ENCODE measurements around the gene CNFN.

The CNFN gene, protein sequence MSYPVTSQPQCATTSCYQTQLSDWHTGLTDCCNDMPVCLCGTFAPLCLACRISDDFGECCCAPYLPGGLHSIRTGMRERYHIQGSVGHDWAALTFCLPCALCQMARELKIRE

DNA sequence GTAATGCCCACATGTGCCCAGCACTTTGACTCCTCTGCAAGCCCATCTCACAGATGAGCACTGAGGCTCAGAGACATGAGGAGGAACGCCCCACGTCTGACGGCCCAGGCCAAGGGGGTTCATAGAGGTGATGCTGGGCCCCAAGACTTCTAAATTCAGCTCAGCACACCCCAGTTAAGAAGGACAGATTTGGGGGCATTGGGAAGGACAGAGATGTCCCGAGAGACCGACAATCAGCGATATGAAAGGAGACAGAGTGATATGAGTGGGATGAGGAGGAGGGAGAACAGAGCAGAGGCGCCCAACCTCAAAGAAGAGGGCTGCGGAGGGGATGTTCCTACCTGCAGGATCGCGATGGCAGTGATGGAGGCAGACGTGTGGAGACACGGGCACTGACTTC, at the start of gene CNFN:
TSS of gene CNFN (minus strand) at position 399 of the 400 bp plus-strand sequence. CDS start 1,260 bp downstream, outside the sequence.
- no peak for DNase-seq (ENCODE audit: low read depth in 3 of 3)

DNA sequence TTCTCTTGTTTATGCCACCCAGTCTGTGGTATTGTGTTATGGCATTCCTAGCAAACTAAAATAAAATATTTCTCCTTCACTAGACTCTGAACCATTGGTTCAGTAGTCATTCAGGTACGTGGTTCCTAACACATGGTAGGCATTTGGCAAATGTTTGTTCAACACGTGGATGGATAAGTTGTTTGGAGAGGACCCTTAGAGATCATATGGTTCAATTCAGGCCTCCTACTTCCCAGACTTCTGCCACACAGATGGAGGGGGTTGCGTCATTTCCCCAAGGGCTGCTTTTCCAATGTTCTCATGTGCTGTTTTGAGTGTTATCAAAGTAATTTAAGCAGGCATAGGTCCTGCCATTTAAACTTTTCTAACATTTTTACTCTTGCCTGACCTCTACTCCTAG, 45.9 kb upstream of the CNFN start:
- DNase-seq (ENCODE audit: low read depth in 3 of 3), result no peak

GRCh38 chr19:42435316-42435715, 45.2 kb upstream of the CNFN start:
- no peak for DNase-seq (ENCODE audit: low read depth in 3 of 3)

GRCh38 chr19:42433503-42434260, 43.6 kb upstream of the CNFN start:
- peak in 2 of 3 experiments; percentile 35 to 47 for DNase-seq (ENCODE audit: low read depth in 3 of 3)

GRCh38 chr19:42431486-42431885, 41.4 kb upstream of the CNFN start:
- no peak for DNase-seq (ENCODE audit: low read depth in 3 of 3)

GRCh38 chr19:42428676-42429075, 38.6 kb upstream of the CNFN start:
- no peak for DNase-seq (ENCODE audit: low read depth in 3 of 3)

DNA sequence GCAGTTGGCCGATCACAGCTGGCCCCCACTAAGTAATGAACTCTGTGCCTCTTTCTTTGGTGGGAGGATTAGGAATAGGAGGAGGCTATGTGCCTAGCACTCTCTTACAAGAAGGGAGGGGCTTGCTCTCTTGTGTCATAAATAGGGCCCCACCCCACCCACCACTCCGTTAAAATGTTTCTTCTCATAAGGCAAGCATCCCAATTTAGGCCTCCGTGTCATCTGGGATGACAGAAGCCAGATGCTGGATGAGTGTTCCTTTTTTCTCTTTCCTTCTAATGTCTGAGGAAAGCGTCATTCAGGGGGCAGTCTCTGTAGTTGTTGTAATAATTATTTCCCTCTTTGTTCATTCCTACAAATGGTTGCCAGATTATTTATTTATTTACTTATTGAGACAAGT, 37.2 kb upstream of the CNFN start, which contains the start of gene LIPE:
TSS of gene LIPE (minus strand) at position 76 of the 400 bp plus-strand sequence. CDS start 239 bp downstream, outside the sequence.
- no peak for DNase-seq (ENCODE audit: low read depth in 3 of 3)

DNA sequence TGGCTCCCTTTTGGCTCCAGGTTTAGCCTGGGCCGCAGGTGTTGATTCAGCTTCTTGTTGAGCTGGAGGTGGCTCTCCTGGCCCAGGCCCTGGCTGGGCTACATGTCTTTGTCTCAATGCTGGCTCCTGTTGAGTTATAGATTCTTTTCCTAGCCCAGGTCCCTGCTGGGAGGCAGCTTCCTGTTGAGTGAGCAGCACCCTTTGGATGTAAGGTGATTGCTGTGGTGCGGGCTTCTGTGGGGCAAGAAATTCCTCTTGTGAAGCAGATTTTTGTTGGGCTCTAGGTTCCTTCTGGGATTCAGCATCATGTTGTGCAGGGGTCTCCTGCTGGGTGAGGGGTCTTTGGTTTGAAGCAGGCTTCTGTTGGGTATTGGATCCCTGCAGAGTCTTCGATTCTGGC, 36.5 kb upstream of the CNFN start:
- no peak for DNase-seq (ENCODE audit: low read depth in 3 of 3)

DNA sequence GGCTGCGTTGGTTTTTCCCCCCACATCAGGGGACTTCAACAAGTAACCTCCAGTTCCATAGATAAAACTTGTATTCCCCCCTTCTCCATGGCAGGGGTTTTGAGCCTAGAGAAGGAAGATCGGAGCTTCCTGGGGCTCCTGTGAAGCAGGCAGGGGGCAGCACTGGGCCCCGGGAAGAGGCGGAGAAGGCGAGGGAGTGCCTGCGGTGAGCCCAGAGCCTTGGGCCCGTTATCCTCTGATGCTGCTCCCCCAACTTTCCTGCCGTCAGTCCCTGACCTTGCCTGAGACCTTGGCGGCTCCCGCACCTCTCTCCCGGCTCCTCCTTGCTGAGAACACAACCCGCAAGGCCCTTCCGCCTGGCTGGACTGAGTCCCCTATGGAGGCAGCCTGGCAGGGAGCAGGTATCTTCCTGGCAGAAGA, 34.6 kb upstream of the CNFN start:
- no peak for DNase-seq (ENCODE audit: low read depth in 3 of 3)

DNA sequence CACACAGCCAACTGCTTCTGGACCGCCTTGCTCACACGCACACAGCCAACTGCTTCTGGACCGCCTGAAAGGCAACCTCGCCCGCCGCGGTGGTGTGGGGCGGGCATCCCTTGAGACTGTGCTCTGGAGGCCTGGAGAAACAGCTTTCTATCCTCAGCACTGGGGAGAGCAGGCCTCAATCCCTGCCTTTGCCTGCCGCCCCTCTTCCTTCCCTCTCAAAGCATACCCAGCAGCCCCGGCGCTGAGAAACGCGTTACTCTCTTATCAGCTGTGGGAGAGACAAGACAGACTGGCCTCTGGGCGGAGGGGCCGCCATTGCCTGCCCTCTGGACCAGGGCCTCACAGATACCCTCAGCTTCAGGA, 34.2 kb upstream of the CNFN start:
- no peak for DNase-seq (ENCODE audit: low read depth in 3 of 3)

DNA sequence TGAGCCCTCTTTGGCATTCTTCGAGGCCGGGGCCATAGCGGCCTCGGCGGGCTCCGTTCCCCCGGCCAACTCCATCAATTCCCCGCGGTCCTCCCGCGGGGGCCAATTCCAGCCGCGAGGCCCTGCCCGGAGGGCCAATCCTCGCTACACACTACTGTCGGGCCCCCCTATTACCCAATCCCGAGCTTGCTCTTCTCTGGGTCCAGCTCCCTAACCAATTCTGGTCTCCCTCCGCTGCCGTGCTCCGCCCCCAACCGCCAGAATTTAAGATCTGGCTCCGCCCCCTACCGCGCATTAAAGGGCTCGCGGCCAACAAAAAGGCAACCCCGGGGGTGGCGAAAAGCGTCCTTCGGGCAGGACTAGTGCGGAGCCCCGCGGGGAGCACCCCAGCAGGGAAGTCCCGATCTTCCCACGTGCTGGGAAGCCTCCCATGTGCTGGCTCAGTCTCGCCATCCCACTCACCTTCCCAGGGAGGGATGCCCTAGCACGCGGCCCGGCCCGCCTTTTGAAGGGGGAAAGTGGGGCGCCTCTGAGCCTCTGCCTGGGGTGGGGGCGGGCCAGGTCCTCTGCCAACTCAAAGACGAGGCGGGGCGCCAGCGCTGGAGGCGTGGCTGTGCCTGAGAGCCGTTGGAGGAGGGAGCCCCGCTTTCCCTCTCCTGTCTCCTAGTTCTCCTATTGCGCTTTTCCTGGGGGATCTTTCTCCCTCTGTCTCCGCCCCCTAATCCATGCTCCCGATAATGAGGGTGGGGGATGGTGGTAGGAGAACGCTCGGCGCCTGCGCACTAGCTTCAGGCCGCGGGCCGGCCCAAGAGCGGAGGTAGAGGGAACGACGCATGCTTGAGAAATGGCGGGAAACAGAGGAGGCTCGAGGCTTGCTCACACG, 33.6 kb upstream of the CNFN start:
- DNase-seq (ENCODE audit: low read depth in 3 of 3), result peak; percentile 88 to 92 (median 89)

GRCh38 chr19:42422901-42423461, 32.9 kb upstream of the CNFN start:
- peak; percentile 10 to 29 (median 24) for DNase-seq (ENCODE audit: low read depth in 3 of 3)

- DNase-seq (ENCODE audit: low read depth in 3 of 3), result no peak
Measured at GRCh38 chr19:42422092-42422900, 32.2 kb upstream of the CNFN start.

GRCh38 chr19:42421591-42422031, 31.5 kb upstream of the CNFN start:
- no peak for DNase-seq (ENCODE audit: low read depth in 3 of 3)

DNA sequence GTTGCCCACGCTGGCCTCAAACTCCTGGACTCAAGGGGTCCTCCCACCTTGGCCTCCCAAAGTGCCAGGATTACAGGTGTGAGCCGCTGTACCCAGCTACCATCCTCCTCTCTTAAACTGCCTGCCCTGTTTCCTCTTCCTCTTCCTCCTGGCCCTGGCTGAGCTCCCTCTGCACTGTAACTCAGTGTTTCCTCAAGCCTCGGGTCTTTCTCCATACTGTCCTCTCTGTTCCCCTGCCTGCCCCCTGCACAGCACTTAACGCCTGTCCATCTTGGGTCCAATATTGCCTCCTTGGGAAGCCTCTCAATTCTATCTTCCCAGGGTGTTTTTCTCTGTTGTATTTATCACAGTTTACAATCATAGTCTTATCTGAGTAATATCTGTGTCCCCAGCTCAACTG, 31.0 kb upstream of the CNFN start:
- no peak for DNase-seq (ENCODE audit: low read depth in 3 of 3)

DNA sequence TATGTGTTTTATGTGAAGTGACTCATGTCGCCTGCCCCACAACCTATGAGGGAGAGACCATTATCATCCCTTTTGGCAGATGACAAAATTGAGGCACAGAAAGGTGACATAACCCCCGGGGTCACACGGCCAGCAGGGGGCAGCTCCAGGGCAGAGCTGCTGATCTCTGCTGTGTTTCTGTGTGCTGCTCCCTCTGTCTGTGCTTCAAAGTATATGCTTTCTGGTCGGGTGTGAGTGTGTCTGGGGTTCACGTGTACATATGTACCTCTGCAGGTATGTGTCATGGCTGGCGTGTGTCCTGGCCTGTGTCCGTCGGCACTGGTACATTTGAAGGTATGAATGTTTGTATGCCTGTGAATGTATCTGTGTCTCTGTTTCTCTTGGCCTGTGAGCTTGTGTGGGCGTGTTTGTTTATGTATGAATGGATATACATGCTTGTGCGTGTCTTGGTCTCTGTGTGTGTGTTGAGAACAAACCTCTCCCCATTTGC, 30.0 kb upstream of the CNFN start:
- peak; percentile 42 to 62 (median 62) for DNase-seq (ENCODE audit: low read depth in 3 of 3)

- no peak for DNase-seq (ENCODE audit: low read depth in 3 of 3)
Measured at GRCh38 chr19:42419309-42419708, 29.2 kb upstream of the CNFN start.

DNA sequence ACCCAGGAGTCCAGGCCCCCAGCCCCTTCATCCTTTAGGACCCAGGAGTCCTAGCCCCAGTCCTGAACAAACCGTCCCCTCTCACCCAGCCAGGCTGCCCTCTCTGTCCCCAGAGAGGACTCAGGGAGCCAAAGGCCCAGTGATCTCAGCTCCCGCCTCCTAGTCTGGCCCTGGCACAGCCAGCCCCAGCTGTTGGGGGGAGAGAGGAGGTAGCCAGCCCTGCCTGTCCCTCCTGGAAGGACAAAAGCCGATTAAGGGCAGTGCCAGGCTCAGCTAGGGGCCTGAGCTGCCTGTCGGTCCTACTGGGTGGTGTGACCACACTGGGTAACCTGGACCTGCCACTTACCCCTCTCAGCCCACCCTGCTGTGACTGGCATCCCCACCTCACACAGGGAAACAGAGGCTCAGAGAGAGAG, 22.6 kb upstream of the CNFN start:
- DNase-seq (ENCODE audit: low read depth in 3 of 3), result no peak

GRCh38 chr19:42412227-42412626, 22.1 kb upstream of the CNFN start:
- no peak for DNase-seq (ENCODE audit: low read depth in 3 of 3)

DNA sequence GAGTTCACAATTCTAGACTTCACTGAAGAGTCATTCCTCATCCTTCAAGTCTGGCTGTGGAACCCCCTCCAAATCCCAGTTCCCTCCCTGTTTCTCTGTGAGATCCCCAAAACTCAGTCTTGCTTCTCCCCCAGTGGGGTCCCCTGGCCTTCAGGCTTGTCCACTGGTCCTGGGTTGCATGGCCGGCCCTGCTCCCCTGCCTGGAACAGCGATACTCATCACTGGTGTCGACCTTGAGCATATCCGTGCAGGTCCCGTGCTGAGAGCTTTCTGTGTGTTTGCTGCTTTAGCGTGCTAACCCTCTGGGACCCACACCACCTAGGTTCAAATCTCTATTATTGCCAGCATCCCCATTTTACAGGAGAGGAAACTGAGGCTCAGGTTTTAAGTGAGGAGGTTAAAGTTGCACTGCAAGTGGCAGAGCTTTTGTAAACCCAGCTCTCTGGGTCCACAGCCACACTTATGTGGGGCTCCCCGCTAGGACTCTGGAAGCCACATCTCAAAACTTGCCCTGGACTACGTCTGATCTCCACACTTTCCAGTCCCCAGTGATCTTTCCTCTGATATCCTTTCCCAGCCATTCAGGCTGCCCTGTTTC, 21.6 kb upstream of the CNFN start:
- no peak for DNase-seq (ENCODE audit: low read depth in 3 of 3)

GRCh38 chr19:42410371-42410770, 20.3 kb upstream of the CNFN start:
- DNase-seq (ENCODE audit: low read depth in 3 of 3), result no peak

Data from stimulated activated CD4-positive, alpha-beta T cell treated with anti-CD3 and anti-CD28 coated beads, TNF-alpha, amount 100 ng/mL, for 4 hours (primary cell).